ENCODE results near the gene BBS2.
A peak's percentile ranks its signal among the peaks of the same experiment; 100 is the strongest.

The BBS2 gene, protein sequence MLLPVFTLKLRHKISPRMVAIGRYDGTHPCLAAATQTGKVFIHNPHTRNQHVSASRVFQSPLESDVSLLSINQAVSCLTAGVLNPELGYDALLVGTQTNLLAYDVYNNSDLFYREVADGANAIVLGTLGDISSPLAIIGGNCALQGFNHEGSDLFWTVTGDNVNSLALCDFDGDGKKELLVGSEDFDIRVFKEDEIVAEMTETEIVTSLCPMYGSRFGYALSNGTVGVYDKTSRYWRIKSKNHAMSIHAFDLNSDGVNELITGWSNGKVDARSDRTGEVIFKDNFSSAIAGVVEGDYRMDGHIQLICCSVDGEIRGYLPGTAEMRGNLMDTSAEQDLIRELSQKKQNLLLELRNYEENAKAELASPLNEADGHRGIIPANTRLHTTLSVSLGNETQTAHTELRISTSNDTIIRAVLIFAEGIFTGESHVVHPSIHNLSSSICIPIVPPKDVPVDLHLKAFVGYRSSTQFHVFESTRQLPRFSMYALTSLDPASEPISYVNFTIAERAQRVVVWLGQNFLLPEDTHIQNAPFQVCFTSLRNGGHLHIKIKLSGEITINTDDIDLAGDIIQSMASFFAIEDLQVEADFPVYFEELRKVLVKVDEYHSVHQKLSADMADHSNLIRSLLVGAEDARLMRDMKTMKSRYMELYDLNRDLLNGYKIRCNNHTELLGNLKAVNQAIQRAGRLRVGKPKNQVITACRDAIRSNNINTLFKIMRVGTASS

DNA sequence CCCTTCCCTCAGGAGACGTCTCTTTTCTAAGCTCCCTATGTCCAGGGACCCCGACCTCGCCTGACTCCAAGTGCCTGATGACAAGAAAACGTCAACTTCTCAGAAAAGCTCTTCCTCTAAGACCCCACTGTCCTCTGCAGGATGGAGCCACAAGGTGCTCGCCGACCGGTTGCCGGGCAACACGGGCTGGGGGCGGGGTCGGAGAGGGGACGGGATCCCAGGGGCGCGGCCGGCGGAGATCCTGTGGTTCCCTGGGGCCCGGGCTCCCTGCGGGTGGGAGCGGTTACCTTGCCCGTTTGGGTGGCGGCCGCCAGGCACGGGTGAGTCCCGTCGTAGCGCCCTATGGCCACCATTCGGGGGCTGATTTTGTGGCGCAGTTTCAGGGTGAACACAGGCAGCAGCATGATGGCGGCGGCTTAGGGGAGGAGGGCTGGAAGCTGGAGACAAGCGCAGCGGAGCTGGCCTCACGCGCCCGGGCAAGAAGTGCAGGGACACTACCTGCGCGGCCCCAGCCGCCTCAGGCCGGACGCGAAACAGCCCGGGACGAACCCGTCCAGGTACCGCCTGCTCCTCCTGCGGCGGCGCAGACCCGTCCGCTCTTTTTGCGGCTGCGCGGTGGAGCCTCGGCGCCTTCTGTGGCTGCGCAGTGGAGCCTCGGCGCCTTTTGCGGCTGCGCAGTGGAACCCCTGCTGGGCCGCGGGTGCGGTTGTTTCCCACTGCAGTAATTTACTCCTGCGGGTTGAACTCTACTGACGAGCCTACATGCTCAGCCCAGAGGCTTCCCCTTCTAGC lies at the start of gene BBS2:
TSS of gene BBS2 (minus strand) at position 566 of the 792 bp plus-strand sequence. CDS start at position 404, 162 bp downstream.
- CTCF ChIA-PET: interaction anchor here (0.7 kb wide), 3 partner anchors 14 to 218 kb away, joined by 3 read pairs; no protein-coding TSS in a partner anchor
- TF ChIP-seq, protein P1, sequence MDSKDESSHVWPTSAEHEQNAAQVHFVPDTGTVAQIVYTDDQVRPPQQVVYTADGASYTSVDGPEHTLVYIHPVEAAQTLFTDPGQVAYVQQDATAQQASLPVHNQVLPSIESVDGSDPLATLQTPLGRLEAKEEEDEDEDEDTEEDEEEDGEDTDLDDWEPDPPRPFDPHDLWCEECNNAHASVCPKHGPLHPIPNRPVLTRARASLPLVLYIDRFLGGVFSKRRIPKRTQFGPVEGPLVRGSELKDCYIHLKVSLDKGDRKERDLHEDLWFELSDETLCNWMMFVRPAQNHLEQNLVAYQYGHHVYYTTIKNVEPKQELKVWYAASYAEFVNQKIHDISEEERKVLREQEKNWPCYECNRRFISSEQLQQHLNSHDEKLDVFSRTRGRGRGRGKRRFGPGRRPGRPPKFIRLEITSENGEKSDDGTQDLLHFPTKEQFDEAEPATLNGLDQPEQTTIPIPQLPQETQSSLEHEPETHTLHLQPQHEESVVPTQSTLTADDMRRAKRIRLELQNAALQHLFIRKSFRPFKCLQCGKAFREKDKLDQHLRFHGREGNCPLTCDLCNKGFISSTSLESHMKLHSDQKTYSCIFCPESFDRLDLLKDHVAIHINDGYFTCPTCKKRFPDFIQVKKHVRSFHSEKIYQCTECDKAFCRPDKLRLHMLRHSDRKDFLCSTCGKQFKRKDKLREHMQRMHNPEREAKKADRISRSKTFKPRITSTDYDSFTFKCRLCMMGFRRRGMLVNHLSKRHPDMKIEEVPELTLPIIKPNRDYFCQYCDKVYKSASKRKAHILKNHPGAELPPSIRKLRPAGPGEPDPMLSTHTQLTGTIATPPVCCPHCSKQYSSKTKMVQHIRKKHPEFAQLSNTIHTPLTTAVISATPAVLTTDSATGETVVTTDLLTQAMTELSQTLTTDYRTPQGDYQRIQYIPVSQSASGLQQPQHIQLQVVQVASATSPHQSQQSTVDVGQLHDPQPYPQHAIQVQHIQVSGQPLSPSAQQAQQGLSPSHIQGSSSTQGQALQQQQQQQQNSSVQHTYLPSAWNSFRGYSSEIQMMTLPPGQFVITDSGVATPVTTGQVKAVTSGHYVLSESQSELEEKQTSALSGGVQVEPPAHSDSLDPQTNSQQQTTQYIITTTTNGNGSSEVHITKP (tag by site-specific recombination; IDR thresholded peaks at IDR 0.05): peak; percentile 53
- TF ChIP-seq ZFP69B (tag by site-specific recombination; IDR thresholded peaks at IDR 0.05): 0 out of 2 replicates have a peak, but pooled peaks have one; percentile 13
- TF ChIP-seq ZNF776 (tag by site-specific recombination; IDR thresholded peaks at IDR 0.05; ENCODE audit: borderline replicate concordance): no peak
- no peak for TF ChIP-seq ZNF830 (tag by site-specific recombination; IDR thresholded peaks at IDR 0.05; ENCODE audit: low read depth)
- no peak for TF ChIP-seq ZNF394 (tag by site-specific recombination; IDR thresholded peaks at IDR 0.05; ENCODE audit: borderline replicate concordance)
- TF ChIP-seq, protein P2, sequence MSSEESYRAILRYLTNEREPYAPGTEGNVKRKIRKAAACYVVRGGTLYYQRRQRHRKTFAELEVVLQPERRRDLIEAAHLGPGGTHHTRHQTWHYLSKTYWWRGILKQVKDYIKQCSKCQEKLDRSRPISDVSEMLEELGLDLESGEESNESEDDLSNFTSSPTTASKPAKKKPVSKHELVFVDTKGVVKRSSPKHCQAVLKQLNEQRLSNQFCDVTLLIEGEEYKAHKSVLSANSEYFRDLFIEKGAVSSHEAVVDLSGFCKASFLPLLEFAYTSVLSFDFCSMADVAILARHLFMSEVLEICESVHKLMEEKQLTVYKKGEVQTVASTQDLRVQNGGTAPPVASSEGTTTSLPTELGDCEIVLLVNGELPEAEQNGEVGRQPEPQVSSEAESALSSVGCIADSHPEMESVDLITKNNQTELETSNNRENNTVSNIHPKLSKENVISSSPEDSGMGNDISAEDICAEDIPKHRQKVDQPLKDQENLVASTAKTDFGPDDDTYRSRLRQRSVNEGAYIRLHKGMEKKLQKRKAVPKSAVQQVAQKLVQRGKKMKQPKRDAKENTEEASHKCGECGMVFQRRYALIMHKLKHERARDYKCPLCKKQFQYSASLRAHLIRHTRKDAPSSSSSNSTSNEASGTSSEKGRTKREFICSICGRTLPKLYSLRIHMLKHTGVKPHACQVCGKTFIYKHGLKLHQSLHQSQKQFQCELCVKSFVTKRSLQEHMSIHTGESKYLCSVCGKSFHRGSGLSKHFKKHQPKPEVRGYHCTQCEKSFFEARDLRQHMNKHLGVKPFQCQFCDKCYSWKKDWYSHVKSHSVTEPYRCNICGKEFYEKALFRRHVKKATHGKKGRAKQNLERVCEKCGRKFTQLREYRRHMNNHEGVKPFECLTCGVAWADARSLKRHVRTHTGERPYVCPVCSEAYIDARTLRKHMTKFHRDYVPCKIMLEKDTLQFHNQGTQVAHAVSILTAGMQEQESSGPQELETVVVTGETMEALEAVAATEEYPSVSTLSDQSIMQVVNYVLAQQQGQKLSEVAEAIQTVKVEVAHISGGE (tag by site-specific recombination; conservative IDR thresholded peaks at IDR 0.05; ENCODE audit: low read depth): peak; percentile 90
- TF ChIP-seq ZIC2 (tag by site-specific recombination; IDR thresholded peaks at IDR 0.05): peak; percentile 43
- no peak for TF ChIP-seq ZNF433 (tag by site-specific recombination; IDR thresholded peaks at IDR 0.05; ENCODE audit: low read depth)
- TF ChIP-seq ZNF223 (tag by site-specific recombination; IDR thresholded peaks at IDR 0.05): no peak
- TF ChIP-seq ZNF449 (tag by site-specific recombination; IDR thresholded peaks at IDR 0.05): no peak
- no peak for TF ChIP-seq ZNF768 (tag by site-specific recombination; IDR thresholded peaks at IDR 0.05)
- no peak for TF ChIP-seq ZNF16 (tag by site-specific recombination; IDR thresholded peaks at IDR 0.05; ENCODE audit: low read depth)
- TF ChIP-seq KLF9 (tag by site-specific recombination; IDR thresholded peaks at IDR 0.05; ENCODE audit: low read depth): peak; percentile 95
- TF ChIP-seq SP7 (tag by site-specific recombination; IDR thresholded peaks at IDR 0.05): peak; percentile 81
- peak; percentile 74 for TF ChIP-seq KLF1 (tag by site-specific recombination; IDR thresholded peaks at IDR 0.05)
- no peak for TF ChIP-seq ZNF585B (tag by site-specific recombination; IDR thresholded peaks at IDR 0.05)
- no peak for TF ChIP-seq ZNF658 (tag by site-specific recombination; IDR thresholded peaks at IDR 0.05)
- no peak for TF ChIP-seq ZNF175 (tag by site-specific recombination; IDR thresholded peaks at IDR 0.05)
- no peak for TF ChIP-seq ZNF664 (tag by site-specific recombination; IDR thresholded peaks at IDR 0.05)
- TF ChIP-seq ZNF791 (tag by site-specific recombination; IDR thresholded peaks at IDR 0.05): no peak
- no peak for TF ChIP-seq BCL11B (tag by site-specific recombination; IDR thresholded peaks at IDR 0.05; ENCODE audit: low read depth)
- TF ChIP-seq ZNF624 (tag by site-specific recombination; IDR thresholded peaks at IDR 0.05): no peak
- TF ChIP-seq ZFP41 (tag by site-specific recombination; IDR thresholded peaks at IDR 0.05; ENCODE audit: borderline replicate concordance): no peak
- TF ChIP-seq GLIS1 (tag by site-specific recombination; IDR thresholded peaks at IDR 0.05): peak; percentile 44; the same call in 1 of the 2 replicates
- peak; percentile 50; the same call in 1 of the 2 replicates for TF ChIP-seq KLF10 (tag by site-specific recombination; IDR thresholded peaks at IDR 0.05)
- no peak for TF ChIP-seq ZNF561 (tag by site-specific recombination; IDR thresholded peaks at IDR 0.05; ENCODE audit: borderline replicate concordance)
- no peak for TF ChIP-seq ZNF473 (tag by site-specific recombination; IDR thresholded peaks at IDR 0.05)

More for the DNA sequence above, at the start of gene BBS2:
- H3K4me3 ChIP-seq (ENCODE audit: low read depth, low read length): peak within 1 kb of the TSS; percentile 82
- H3K4me1 ChIP-seq (ENCODE audit: control insufficient read depth, insufficient read depth, low read length): 0 out of 2 replicates have a peak, but pooled peaks cover 2% of the 10 kb centered on the region
- POLR2A ChIA-PET: interaction anchor here (0.5 to 0.7 kb wide), 2 partner anchors 69 to 1288 kb away, joined by 3 to 6 read pairs; partner anchors contain the start of genes NUDT21 and OGFOD1
- no peaks in the 10 kb centered on the region for H3K9me3 ChIP-seq (ENCODE audit: control insufficient read depth, insufficient read depth, low read depth, low read length)
- peak within 1 kb of the TSS; percentile 84 for H3K27ac ChIP-seq (ENCODE audit: extremely low read depth, low read depth, low read length)
- no peaks in the 10 kb centered on the region for H3K36me3 ChIP-seq (ENCODE audit: control insufficient read depth in 2 of 2, insufficient read depth in 1 of 2, low read length in 2 of 2)
